ENCODE measurements around the gene PPP1R9A.

Gene PPP1R9A

GRCh38 chr7:94888995-94889523, 18.3 kb upstream of the PPP1R9A start:
- Histone ChIP-seq H3K9me3 (ENCODE audit: control insufficient read depth, low read length) (no peaks in the 10 kb centered on the region), H3K4me3 (ENCODE audit: insufficient read depth, low read depth, low read length) (no peak overlapping the region), H3K4me1 (ENCODE audit: control insufficient read depth, insufficient read depth, low read length) (peaks cover 3% of the 10 kb centered on the region), H3K36me3 (ENCODE audit: control insufficient read depth, insufficient read depth, low read length) (no peaks in the 10 kb centered on the region), H3K27me3 (ENCODE audit: control insufficient read depth, insufficient read depth, low read length, poor library complexity, severe bottlenecking) (no peaks in the 10 kb centered on the region), H3K27ac (ENCODE audit: insufficient read depth, low read depth, low read length, poor library complexity, severe bottlenecking) (no peak overlapping the region)
- WGBS, 2 experiments, result 75 to 80% methylated on average over 2 of the region's 2 CpGs

- 96 to 98% methylated on average over 1 to 2 of the region's 2 CpGs for whole genome bisulfite sequencing, 2 experiments
- H3K27ac ChIP-seq (ENCODE audit: insufficient read depth, low read depth, low read length, poor library complexity, severe bottlenecking), result no peak overlapping the region
- no peaks in the 10 kb centered on the region for H3K27me3 ChIP-seq (ENCODE audit: control insufficient read depth, insufficient read depth, low read length, poor library complexity, severe bottlenecking)
- no peak overlapping the region for H3K4me3 ChIP-seq (ENCODE audit: insufficient read depth, low read depth, low read length)
- no peaks in the 10 kb centered on the region for H3K9me3 ChIP-seq (ENCODE audit: control insufficient read depth, low read length)
- H3K36me3 ChIP-seq (ENCODE audit: control insufficient read depth, insufficient read depth, low read length), result no peaks in the 10 kb centered on the region
- H3K4me1 ChIP-seq (ENCODE audit: control insufficient read depth, insufficient read depth, low read length), result peaks cover 3% of the 10 kb centered on the region
Measured at GRCh38 chr7:94890216-94890615, 17.2 kb upstream of the PPP1R9A start.

- Histone ChIP-seq H3K27me3 (ENCODE audit: control insufficient read depth, insufficient read depth, low read length, poor library complexity, severe bottlenecking) (no peaks in the 10 kb centered on the region), H3K27ac (ENCODE audit: insufficient read depth, low read depth, low read length, poor library complexity, severe bottlenecking) (no peak overlapping the region), H3K36me3 (ENCODE audit: control insufficient read depth, insufficient read depth, low read length) (no peaks in the 10 kb centered on the region), H3K9me3 (ENCODE audit: control insufficient read depth, low read length) (no peaks in the 10 kb centered on the region), H3K4me1 (ENCODE audit: control insufficient read depth, insufficient read depth, low read length) (peaks cover 3% of the 10 kb centered on the region), H3K4me3 (ENCODE audit: insufficient read depth, low read depth, low read length) (no peak overlapping the region)
- 95 to 98% methylated on average over 6 of the region's 6 CpGs for WGBS, 2 experiments
Measured at GRCh38 chr7:94893661-94894060, 13.7 kb upstream of the PPP1R9A start.

GRCh38 chr7:94897541-94897940, 9.9 kb upstream of the PPP1R9A start:
- no CpG with 5 or more reads among the region's 1 CpG for WGBS, 2 experiments
- no peaks in the 10 kb centered on the region for H3K4me1 ChIP-seq (ENCODE audit: control insufficient read depth, insufficient read depth, low read length)
- no peaks in the 10 kb centered on the region for H3K36me3 ChIP-seq (ENCODE audit: control insufficient read depth, insufficient read depth, low read length)
- H3K4me3 ChIP-seq (ENCODE audit: insufficient read depth, low read depth, low read length), result no peak overlapping the region
- H3K27me3 ChIP-seq (ENCODE audit: control insufficient read depth, insufficient read depth, low read length, poor library complexity, severe bottlenecking), result no peaks in the 10 kb centered on the region
- H3K27ac ChIP-seq (ENCODE audit: insufficient read depth, low read depth, low read length, poor library complexity, severe bottlenecking), result no peak overlapping the region
- H3K9me3 ChIP-seq (ENCODE audit: control insufficient read depth, low read length), result no peaks in the 10 kb centered on the region

- Histone ChIP-seq H3K27me3 (ENCODE audit: control insufficient read depth, insufficient read depth, low read length, poor library complexity, severe bottlenecking) (no peaks in the 10 kb centered on the region), H3K9me3 (ENCODE audit: control insufficient read depth, low read length) (no peaks in the 10 kb centered on the region), H3K4me3 (ENCODE audit: insufficient read depth, low read depth, low read length) (no peak overlapping the region), H3K4me1 (ENCODE audit: control insufficient read depth, insufficient read depth, low read length) (no peaks in the 10 kb centered on the region), H3K36me3 (ENCODE audit: control insufficient read depth, insufficient read depth, low read length) (no peaks in the 10 kb centered on the region), H3K27ac (ENCODE audit: insufficient read depth, low read depth, low read length, poor library complexity, severe bottlenecking) (no peak overlapping the region)
Measured at GRCh38 chr7:94898340-94898739, 9.1 kb upstream of the PPP1R9A start.

GRCh38 chr7:94901981-94902380, 5.4 kb upstream of the PPP1R9A start:
- no peak overlapping the region for H3K27ac ChIP-seq (ENCODE audit: insufficient read depth, low read depth, low read length, poor library complexity, severe bottlenecking)
- H3K4me1 ChIP-seq (ENCODE audit: control insufficient read depth, insufficient read depth, low read length), result no peaks in the 10 kb centered on the region
- H3K9me3 ChIP-seq (ENCODE audit: control insufficient read depth, low read length), result no peaks in the 10 kb centered on the region
- no peaks in the 10 kb centered on the region for H3K36me3 ChIP-seq (ENCODE audit: control insufficient read depth, insufficient read depth, low read length)
- no peak overlapping the region for H3K4me3 ChIP-seq (ENCODE audit: insufficient read depth, low read depth, low read length)
- WGBS, 2 experiments, result 82% methylated on average over 2 of the region's 3 CpGs; no CpG with 5 or more reads in 1 of the 2 experiments
- H3K27me3 ChIP-seq (ENCODE audit: control insufficient read depth, insufficient read depth, low read length, poor library complexity, severe bottlenecking), result no peaks in the 10 kb centered on the region

- H3K9me3 ChIP-seq (ENCODE audit: control insufficient read depth, low read length), result no peaks in the 10 kb centered on the region
- no peak overlapping the region for H3K27ac ChIP-seq (ENCODE audit: insufficient read depth, low read depth, low read length, poor library complexity, severe bottlenecking)
- H3K4me1 ChIP-seq (ENCODE audit: control insufficient read depth, insufficient read depth, low read length), result no peaks in the 10 kb centered on the region
- no peaks in the 10 kb centered on the region for H3K36me3 ChIP-seq (ENCODE audit: control insufficient read depth, insufficient read depth, low read length)
- H3K4me3 ChIP-seq (ENCODE audit: insufficient read depth, low read depth, low read length), result no peak overlapping the region
- H3K27me3 ChIP-seq (ENCODE audit: control insufficient read depth, insufficient read depth, low read length, poor library complexity, severe bottlenecking), result no peaks in the 10 kb centered on the region
Measured at GRCh38 chr7:94903971-94904370, 3.4 kb upstream of the PPP1R9A start.

GRCh38 chr7:94904982-94905381, 2.4 kb upstream of the PPP1R9A start:
- Histone ChIP-seq H3K27me3 (ENCODE audit: control insufficient read depth, insufficient read depth, low read length, poor library complexity, severe bottlenecking) (no peaks in the 10 kb centered on the region), H3K36me3 (ENCODE audit: control insufficient read depth, insufficient read depth, low read length) (no peaks in the 10 kb centered on the region), H3K4me3 (ENCODE audit: insufficient read depth, low read depth, low read length) (no peak overlapping the region), H3K4me1 (ENCODE audit: control insufficient read depth, insufficient read depth, low read length) (peaks cover 6% of the 10 kb centered on the region), H3K9me3 (ENCODE audit: control insufficient read depth, low read length) (no peaks in the 10 kb centered on the region), H3K27ac (ENCODE audit: insufficient read depth, low read depth, low read length, poor library complexity, severe bottlenecking) (no peak overlapping the region)
- 71% methylated on average over 1 of the region's 1 CpG; no CpG with 5 or more reads in 1 of the 2 experiments for WGBS, 2 experiments

- no peaks in the 10 kb centered on the region for H3K27me3 ChIP-seq (ENCODE audit: control insufficient read depth, insufficient read depth, low read length, poor library complexity, severe bottlenecking)
- 84 to 86% methylated on average over 4 to 8 of the region's 8 CpGs for WGBS, 2 experiments
- peaks cover 11% of the 10 kb centered on the region for H3K4me1 ChIP-seq (ENCODE audit: control insufficient read depth, insufficient read depth, low read length)
- no peak overlapping the region for H3K27ac ChIP-seq (ENCODE audit: insufficient read depth, low read depth, low read length, poor library complexity, severe bottlenecking)
- no peaks in the 10 kb centered on the region for H3K9me3 ChIP-seq (ENCODE audit: control insufficient read depth, low read length)
- no peak overlapping the region for H3K4me3 ChIP-seq (ENCODE audit: insufficient read depth, low read depth, low read length)
- H3K36me3 ChIP-seq (ENCODE audit: control insufficient read depth, insufficient read depth, low read length), result no peaks in the 10 kb centered on the region
Measured at GRCh38 chr7:94906065-94906851, 1.1 kb upstream of the PPP1R9A start.

- peak overlapping the region; percentile 97 for H3K27ac ChIP-seq (ENCODE audit: insufficient read depth, low read depth, low read length, poor library complexity, severe bottlenecking)
- 0% methylated on average over 65 of the region's 65 CpGs for WGBS, 2 experiments
- no peaks in the 10 kb centered on the region for H3K9me3 ChIP-seq (ENCODE audit: control insufficient read depth, low read length)
- H3K4me3 ChIP-seq (ENCODE audit: insufficient read depth, low read depth, low read length), result peak overlapping the region; percentile 72
- H3K36me3 ChIP-seq (ENCODE audit: control insufficient read depth, insufficient read depth, low read length), result no peaks in the 10 kb centered on the region
- peaks cover 18% of the 10 kb centered on the region for H3K4me1 ChIP-seq (ENCODE audit: control insufficient read depth, insufficient read depth, low read length)
- no peaks in the 10 kb centered on the region for H3K27me3 ChIP-seq (ENCODE audit: control insufficient read depth, insufficient read depth, low read length, poor library complexity, severe bottlenecking)
Measured at GRCh38 chr7:94907811-94908322, 473 bp downstream of the PPP1R9A start.

All from ectodermal cell (in vitro differentiated cells).